ENCODE results near the gene PIK3CB.
"Not testable (repeated sequence)": the region's sequence is repeated elsewhere in the genome, so short reads cannot be mapped to it uniquely, and the experiment has no call there.

Gene PIK3CB

DNA sequence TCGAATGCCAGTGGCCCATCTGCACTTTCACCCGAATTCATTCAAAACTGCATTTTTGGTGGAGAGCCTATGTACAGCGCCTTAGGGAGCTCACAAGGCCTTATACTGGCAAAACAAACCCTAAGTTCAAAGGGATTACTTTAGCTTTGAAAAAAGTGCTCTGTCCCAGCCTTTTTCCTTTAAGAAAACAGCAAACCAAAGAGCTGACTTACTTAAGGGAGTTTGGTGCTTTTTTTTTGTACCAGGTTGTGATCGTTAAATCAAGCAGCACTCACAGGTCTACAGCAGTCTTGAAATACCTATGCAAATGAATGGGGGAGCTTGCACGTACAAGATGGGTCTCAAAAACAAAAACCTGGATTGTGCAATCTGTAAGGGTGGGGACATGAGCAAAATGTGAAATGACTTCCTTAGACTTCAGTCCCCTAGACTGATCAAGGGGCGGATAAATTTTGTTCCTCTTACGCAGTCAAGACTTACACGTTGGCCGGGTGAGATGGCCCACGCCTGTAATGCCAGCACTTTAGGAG, 11.6 kb upstream of the PIK3CB start:
- DNase-seq, result no peak

GRCh38 chr3:138845771-138846173, 11.0 kb upstream of the PIK3CB start:
- no peak for DNase-seq

DNA sequence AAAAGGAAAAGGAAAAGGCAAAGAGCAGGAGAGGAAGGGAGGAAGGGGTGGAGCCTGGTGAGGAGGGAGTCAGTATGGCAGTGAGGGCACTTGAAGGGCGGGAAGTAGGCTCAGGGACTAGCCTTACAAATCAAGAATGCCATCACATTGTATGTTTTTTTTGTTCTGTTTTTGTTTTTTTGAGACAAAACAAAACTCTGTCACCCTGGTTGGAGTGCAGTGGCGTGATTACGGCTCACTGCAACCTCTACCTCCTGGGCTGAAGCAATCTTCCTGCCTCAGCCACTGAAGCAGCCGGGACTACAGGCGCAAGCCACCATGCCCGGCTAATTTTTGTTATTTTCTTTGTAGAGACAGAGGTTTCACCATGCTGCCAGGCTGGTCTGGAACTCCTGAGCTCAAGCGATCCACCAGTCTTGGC, 10.5 kb upstream of the PIK3CB start:
- DNase-seq, result no peak

DNA sequence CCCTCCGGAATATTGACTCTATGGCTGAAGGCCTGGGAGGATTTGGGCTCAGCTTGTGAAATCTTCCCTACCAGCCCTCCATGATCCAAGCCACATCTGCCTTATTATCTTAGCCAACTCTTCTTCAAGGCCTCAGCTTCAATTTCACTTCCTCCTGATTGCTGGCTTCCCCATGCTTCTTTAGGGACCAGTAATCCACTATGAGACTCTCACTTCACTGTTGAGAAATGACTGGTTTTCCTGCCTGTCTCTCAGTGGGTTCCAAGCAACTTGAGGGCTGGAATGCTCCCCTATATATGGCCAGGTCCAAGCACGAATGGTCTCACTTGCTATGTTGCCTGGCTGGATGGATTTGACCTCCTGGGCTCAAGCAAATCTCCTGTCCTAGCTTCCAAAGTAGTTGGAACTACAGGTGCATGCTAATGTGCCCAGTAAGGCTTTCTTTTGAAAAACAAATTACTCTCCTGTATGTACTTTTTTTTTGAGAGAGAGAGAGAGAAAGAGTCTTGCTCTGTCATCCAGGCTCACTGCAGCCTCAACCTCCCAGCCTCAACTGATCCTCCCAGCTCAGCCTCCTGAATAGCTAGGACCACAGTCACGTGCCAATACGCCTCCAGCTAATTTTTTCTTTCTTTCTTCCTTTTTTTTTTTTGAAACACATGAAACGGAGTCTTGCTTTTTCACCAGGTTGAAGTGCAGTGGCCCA, 7.9 kb upstream of the PIK3CB start:
- DNase-seq, result no peak

- not testable (repeated sequence) for DNase-seq
These were observed 3.7 kb upstream of the PIK3CB start for GRCh38 chr3:138838385-138838784.

DNA sequence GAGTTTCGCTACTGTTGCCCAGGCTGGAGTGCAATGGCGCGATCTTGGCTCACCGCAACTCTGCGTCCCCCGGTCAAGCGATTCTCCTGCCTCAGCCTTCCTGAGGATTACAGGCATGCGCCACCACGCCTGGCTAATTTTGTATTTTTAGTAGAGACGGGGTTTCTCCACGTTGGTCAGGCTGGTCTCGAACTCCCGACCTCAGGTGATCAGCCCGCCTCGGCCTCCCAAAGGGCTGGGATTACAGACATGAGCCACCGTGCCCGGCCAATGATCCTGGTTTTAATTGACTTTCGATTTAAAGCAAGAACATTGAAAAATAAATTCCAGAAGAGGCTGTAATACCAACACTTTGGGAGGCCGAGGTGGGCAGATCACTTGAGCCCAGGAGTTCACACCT, 1.1 kb upstream of the PIK3CB start:
- DNase-seq, result not testable (repeated sequence)

GRCh38 chr3:138835397-138835757, 649 bp upstream of the PIK3CB start:
- DNase-seq, result no peak

GRCh38 chr3:138833899-138834595, 681 bp downstream of the PIK3CB start:
- DNase-seq, result peak; percentile 51 to 92

GRCh38 chr3:138832473-138833057, 2.2 kb downstream of the PIK3CB start:
- not testable (repeated sequence) for DNase-seq

- no peak for DNase-seq
These were observed 4.7 kb downstream of the PIK3CB start for GRCh38 chr3:138829886-138830510.

DNA sequence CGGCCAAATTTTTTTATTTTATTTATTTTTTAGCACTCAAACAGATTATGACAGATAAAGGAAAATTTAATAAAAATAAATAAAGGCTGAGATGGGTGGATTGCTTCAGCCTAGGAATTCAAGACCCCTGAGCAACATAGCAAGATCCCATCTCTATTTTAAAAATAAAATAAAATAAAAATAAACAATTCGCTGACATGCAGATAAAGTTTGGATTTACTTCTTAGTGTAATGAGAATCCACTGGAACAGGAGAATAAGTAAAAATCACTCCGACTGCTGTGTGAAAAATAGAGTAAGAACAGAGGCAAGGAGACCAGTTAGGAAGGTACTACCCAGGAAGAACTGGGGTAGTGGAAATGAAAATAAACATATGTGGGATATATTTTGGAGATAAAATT, 5.6 kb downstream of the PIK3CB start:
- no peak for DNase-seq

- no peak for DNase-seq
These were observed 7.5 kb downstream of the PIK3CB start for GRCh38 chr3:138827222-138827621.

GRCh38 chr3:138825336-138825735, 9.4 kb downstream of the PIK3CB start:
- no peak for DNase-seq

GRCh38 chr3:138824114-138824506, 10.6 kb downstream of the PIK3CB start:
- no peak for DNase-seq

- not testable (repeated sequence) for DNase-seq
These were observed 14.3 kb downstream of the PIK3CB start for GRCh38 chr3:138820379-138820778.

GRCh38 chr3:138818185-138818860, 16.4 kb downstream of the PIK3CB start:
- DNase-seq, result no peak

- no peak for DNase-seq
These were observed 17.0 kb downstream of the PIK3CB start for GRCh38 chr3:138817695-138818094.

DNA sequence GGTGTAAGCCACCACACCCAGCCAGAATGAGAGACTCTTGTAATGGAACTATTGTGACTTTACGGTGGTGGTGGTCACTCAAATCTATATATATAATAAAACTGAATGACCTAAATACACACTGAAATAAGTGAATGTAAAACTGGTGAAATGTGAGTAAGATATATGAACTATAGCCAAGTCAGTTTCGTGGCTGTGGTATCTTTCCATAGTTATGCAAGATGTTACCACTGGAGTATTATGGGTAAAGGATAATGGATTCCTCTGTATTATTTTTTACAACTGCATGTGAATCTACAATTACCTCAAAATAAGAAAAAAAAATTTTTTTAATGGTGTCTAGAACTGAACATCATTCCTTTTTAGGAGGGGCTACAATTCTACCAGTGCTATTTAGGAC, 21.9 kb downstream of the PIK3CB start:
- no peak for DNase-seq

DNA sequence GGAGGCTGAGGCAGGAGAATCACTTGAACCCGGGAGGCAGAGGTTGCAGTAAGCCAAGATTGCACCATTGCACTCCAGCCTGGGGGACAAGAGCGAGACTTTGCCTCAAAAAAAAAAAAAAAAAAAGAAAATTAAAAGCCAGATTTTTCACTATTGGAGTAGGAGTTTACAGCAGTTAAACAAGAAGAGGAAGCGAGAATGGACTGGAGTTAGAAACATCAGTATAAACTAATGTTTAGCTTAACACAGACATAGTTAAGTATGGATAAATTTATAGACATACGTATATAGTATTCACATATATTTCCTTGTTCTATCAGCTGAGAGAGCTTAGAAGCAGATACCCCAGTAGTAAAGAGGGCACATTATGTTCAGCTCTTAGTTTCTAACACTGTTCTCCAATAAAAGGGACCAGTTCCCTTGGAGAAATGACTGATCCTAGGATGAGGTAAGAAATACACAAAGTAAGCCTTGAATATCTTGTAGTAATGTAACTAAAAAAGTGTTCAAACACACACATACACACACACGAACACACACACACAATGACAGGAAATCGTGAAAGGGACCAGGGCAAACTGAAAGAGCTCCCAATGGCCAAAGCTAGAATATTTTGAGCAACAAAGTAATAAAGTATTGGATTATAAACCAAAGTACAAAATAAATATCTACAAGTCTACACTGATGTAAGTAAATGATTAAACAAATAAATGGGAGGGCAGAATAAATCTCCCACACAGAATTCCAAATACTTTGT, 25.1 kb downstream of the PIK3CB start:
- DNase-seq, result no peak

GRCh38 chr3:138806376-138807080, 28.2 kb downstream of the PIK3CB start:
- no peak for DNase-seq

- no peak for DNase-seq
These were observed 31.6 kb downstream of the PIK3CB start for GRCh38 chr3:138803006-138803653.

All from NCI-H526 (cell line).